Measurements from ENCODE around the gene SIX2.

- no peak for TF ChIP-seq CTCF (conservative IDR thresholded peaks at IDR 0.05; ENCODE audit: low read length)
- TF ChIP-seq EZH2phosphoT487 (IDR thresholded peaks at IDR 0.05; ENCODE audit: borderline replicate concordance, low read depth, low read length): no peak
Measured at GRCh38 chr2:44972771-44973535, 36.3 kb downstream of the SIX2 start.
